ENCODE results near the gene TCEA3. TPM values are rescaled to one million over a fixed set of nuclear protein-coding genes. Genes with fewer than 3 reads are reported as not detected.
A peak's percentile ranks its signal among the peaks of the same experiment; 100 is the strongest.

Gene TCEA3
- total RNA-seq, 3 donors from 2014 or later = 8.5 to 38.0 (median 31.2) TPM

- Histone ChIP-seq H3K36me3 (no peaks in the 10 kb centered on the region), H3K4me3 (no peak overlapping the region), H3K9me3 (no peaks in the 10 kb centered on the region), H3K27me3 (no peaks in the 10 kb centered on the region), H3K27ac (peak overlapping the region; percentile 83 to 84), H3K4me1 (peaks cover 5 to 20% of the 10 kb centered on the region in 2 donors)
- no peak for TF ChIP-seq POLR2A (IDR thresholded peaks at IDR 0.05)
- TF ChIP-seq CTCF (IDR thresholded peaks at IDR 0.05) = peak in 1 of 3 donors; percentile 0
- TF ChIP-seq POLR2AphosphoS5 (IDR thresholded peaks at IDR 0.05) = peak; percentile 68 to 90 (median 87)
- peak; percentile 94 to 97 for DNase-seq (ENCODE audit: low spot score in 2 of 2)
- intact Hi-C loops (cut with DNase I; ENCODE audit: low total_unique reads) = no loop called here
Measured at GRCh38 chr1:23452011-23452411, 27.5 kb upstream of the TCEA3 start.

- Histone ChIP-seq H3K4me3 (peak overlapping the region in 1 of 3 donors; percentile 12), H3K36me3 (no peaks in the 10 kb centered on the region), H3K4me1 (peaks cover 5 to 18% of the 10 kb centered on the region in 2 donors), H3K27ac (peak overlapping the region; percentile 83 to 84), H3K9me3 (no peaks in the 10 kb centered on the region), H3K27me3 (no peaks in the 10 kb centered on the region)
- intact Hi-C loops (cut with DNase I; ENCODE audit: low total_unique reads) = no loop called here
- TF ChIP-seq CTCF (IDR thresholded peaks at IDR 0.05) = peak in 1 of 3 donors; percentile 7
- no peak for TF ChIP-seq POLR2AphosphoS5 (IDR thresholded peaks at IDR 0.05)
- DNase-seq (ENCODE audit: low spot score in 2 of 2) = no peak
Measured at GRCh38 chr1:23451441-23451840, 26.9 kb upstream of the TCEA3 start.

- DNase-seq (ENCODE audit: low spot score in 2 of 2) = no peak
- Histone ChIP-seq H3K4me3 (no peak overlapping the region), H3K27me3 (no peaks in the 10 kb centered on the region), H3K4me1 (peaks cover 5 to 15% of the 10 kb centered on the region in 2 donors), H3K27ac (peak overlapping the region; percentile 83 to 84), H3K36me3 (no peaks in the 10 kb centered on the region), H3K9me3 (no peaks in the 10 kb centered on the region)
- no peak for TF ChIP-seq POLR2AphosphoS5 (IDR thresholded peaks at IDR 0.05)
- no peak for TF ChIP-seq POLR2A (IDR thresholded peaks at IDR 0.05)
- TF ChIP-seq CTCF (IDR thresholded peaks at IDR 0.05) = no peak
- intact Hi-C loops (cut with DNase I; ENCODE audit: low total_unique reads) = no loop called here
Measured at GRCh38 chr1:23450894-23451293, 26.3 kb upstream of the TCEA3 start.

- no peak for TF ChIP-seq CTCF (IDR thresholded peaks at IDR 0.05)
- TF ChIP-seq POLR2A (IDR thresholded peaks at IDR 0.05) = no peak
- peak in 1 of 3 donors; percentile 41 for TF ChIP-seq POLR2AphosphoS5 (IDR thresholded peaks at IDR 0.05)
- H3K4me1 ChIP-seq = peaks cover 5 to 15% of the 10 kb centered on the region in 2 donors
Measured at GRCh38 chr1:23449958-23450357, 25.4 kb upstream of the TCEA3 start.

GRCh38 chr1:23449306-23449705, 24.8 kb upstream of the TCEA3 start:
- Histone ChIP-seq H3K9me3 (no peaks in the 10 kb centered on the region), H3K27me3 (no peaks in the 10 kb centered on the region), H3K27ac (peak overlapping the region in 1 of 2 donors; percentile 48), H3K4me3 (no peak overlapping the region), H3K4me1 (peaks cover 5 to 15% of the 10 kb centered on the region in 2 donors), H3K36me3 (no peaks in the 10 kb centered on the region)
- no peak for DNase-seq (ENCODE audit: low spot score in 2 of 2)
- intact Hi-C loops (cut with DNase I; ENCODE audit: low total_unique reads) = no loop called here
- TF ChIP-seq CTCF (IDR thresholded peaks at IDR 0.05) (no peak), POLR2AphosphoS5 (IDR thresholded peaks at IDR 0.05) (no peak), POLR2A (IDR thresholded peaks at IDR 0.05) (no peak)

More at GRCh38 chr1:23449958-23450357, 25.4 kb upstream of the TCEA3 start:
- Histone ChIP-seq H3K36me3 (no peaks in the 10 kb centered on the region), H3K27me3 (no peaks in the 10 kb centered on the region), H3K9me3 (no peaks in the 10 kb centered on the region), H3K27ac (peak overlapping the region in 1 of 2 donors; percentile 48), H3K4me3 (no peak overlapping the region)
- intact Hi-C loops (cut with DNase I; ENCODE audit: low total_unique reads) = no loop called here
- DNase-seq (ENCODE audit: low spot score in 2 of 2) = no peak

All from breast epithelium (tissue), 4 donors.